ENCODE data around the gene CX3CL1. TPM values are rescaled to one million over a fixed set of nuclear protein-coding genes. Genes with fewer than 3 reads are reported as not detected.
"Not testable (repeated sequence)": the region's sequence is repeated elsewhere in the genome, so short reads cannot be mapped to it uniquely, and the experiment has no call there.

The CX3CL1 gene
- total RNA-seq (2014; rRNA removed; shearing (Covaris generic)) = 0.67 and 2.1 TPM in 2 replicates

- H3K27me3 ChIP-seq (ENCODE audit: control insufficient read depth, insufficient read depth, low read length) = no peaks in the 10 kb centered on the region
- H3K4me3 ChIP-seq (ENCODE audit: insufficient read depth, low read depth, low read length) = peak within 1 kb of the TSS; percentile 16; the same call in 1 of the 2 replicates
- peak; percentile 93 for DNase-seq
- H3K36me3 ChIP-seq (replicated peaks; ENCODE audit: control insufficient read depth, insufficient read depth, low read length) = no peaks in the 10 kb centered on the region
Observed at GRCh38 chr16:57372372-57373116, at the start of gene CX3CL1. CX3CL1 (plus strand) TSS chr16:57372490; CDS start chr16:57372569, 79 bp downstream.

GRCh38 chr16:57324749-57325148 lies 47.5 kb upstream of the CX3CL1 start:
- no peaks in the 10 kb centered on the region for H3K27me3 ChIP-seq (ENCODE audit: control insufficient read depth, insufficient read depth, low read length)
- H3K4me3 ChIP-seq (ENCODE audit: insufficient read depth, low read depth, low read length) = no peak overlapping the region
- H3K36me3 ChIP-seq (replicated peaks; ENCODE audit: control insufficient read depth, insufficient read depth, low read length) = no peaks in the 10 kb centered on the region
- DNase-seq = no peak

- Histone ChIP-seq H3K4me3 (ENCODE audit: insufficient read depth, low read depth, low read length) (no peak overlapping the region), H3K36me3 (replicated peaks; ENCODE audit: control insufficient read depth, insufficient read depth, low read length) (no peaks in the 10 kb centered on the region), H3K27me3 (ENCODE audit: control insufficient read depth, insufficient read depth, low read length) (no peaks in the 10 kb centered on the region)
- DNase-seq = no peak
Observed at GRCh38 chr16:57325458-57325857, 46.8 kb upstream of the CX3CL1 start.

DNA sequence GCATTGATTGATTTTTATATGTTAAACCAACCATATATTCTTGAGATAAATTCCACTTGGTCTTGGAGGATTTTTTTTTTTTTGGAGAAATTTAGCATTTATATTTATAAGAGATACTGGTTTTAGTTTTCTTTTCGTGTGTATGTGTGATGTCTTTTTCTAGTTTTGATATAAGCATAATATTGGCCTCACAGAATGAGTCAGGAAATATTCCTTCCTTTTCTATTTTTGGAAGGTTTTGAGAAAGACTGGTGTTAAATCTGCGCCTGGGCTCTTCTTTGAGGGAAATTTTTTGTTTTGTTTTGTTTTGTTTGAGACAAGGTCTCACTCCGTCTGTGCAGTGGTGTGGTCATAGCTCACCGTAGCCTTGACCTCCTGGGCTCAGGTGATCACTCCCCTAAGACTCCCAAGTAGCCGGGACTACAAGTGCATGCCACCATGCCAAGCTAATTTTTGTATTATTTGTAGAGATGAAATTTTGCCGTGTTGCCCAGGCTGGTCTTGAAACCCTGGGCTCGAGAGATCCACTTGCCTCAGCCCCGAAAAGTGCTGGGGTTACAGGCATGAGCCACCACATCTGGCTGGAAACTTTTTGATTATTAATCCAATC lies 42.5 kb upstream of the CX3CL1 start:
- DNase-seq = no peak
- Histone ChIP-seq H3K27me3 (ENCODE audit: control insufficient read depth, insufficient read depth, low read length) (no peaks in the 10 kb centered on the region), H3K36me3 (replicated peaks; ENCODE audit: control insufficient read depth, insufficient read depth, low read length) (no peaks in the 10 kb centered on the region), H3K4me3 (ENCODE audit: insufficient read depth, low read depth, low read length) (no peak overlapping the region)

DNA sequence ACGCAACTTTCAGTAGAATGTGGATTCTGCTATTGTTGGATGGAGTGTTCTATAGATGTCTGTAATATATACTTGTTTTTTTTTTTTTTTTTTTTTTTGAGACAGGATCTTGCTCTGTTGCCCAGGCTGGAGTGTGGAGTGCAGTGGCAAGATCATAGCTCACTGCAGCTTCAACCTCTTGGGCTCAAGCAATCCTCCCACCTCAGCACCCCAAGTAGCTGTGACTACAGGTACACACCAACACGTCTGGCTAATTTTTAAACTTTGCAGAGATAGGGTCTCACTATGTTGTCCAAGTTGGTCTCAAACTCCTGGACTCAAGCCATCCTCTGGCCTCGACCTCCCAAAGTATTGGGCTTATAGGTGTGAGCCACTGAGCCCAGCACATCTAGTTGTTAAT lies 40.9 kb upstream of the CX3CL1 start:
- Histone ChIP-seq H3K4me3 (ENCODE audit: insufficient read depth, low read depth, low read length) (no peak overlapping the region), H3K27me3 (ENCODE audit: control insufficient read depth, insufficient read depth, low read length) (no peaks in the 10 kb centered on the region), H3K36me3 (replicated peaks; ENCODE audit: control insufficient read depth, insufficient read depth, low read length) (no peaks in the 10 kb centered on the region)
- no peak for DNase-seq

DNA sequence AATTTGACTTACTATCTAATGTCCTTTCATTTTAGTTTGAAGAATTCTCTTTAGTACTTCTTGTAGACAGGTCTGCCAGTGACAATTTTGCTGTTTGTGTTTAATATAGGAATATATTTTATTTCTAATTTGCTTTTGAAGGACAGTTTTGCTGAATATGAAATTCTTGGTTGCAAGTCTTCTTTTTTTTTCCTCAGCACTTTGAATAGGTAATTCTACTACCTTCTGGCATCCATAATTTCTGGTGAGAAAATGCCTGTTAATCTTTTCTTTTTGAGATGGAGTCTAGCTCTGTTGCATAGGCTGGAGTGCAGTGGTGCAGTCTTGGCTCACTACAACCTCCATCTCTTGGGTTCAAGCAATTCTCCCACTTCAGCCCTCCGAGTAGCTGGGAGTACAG lies 38.9 kb upstream of the CX3CL1 start:
- no peak for DNase-seq
- Histone ChIP-seq H3K4me3 (ENCODE audit: insufficient read depth, low read depth, low read length) (no peak overlapping the region), H3K36me3 (replicated peaks; ENCODE audit: control insufficient read depth, insufficient read depth, low read length) (no peaks in the 10 kb centered on the region), H3K27me3 (ENCODE audit: control insufficient read depth, insufficient read depth, low read length) (no peaks in the 10 kb centered on the region)

GRCh38 chr16:57335366-57335765 lies 36.9 kb upstream of the CX3CL1 start:
- Histone ChIP-seq H3K4me3 (ENCODE audit: insufficient read depth, low read depth, low read length) (no peak overlapping the region), H3K27me3 (ENCODE audit: control insufficient read depth, insufficient read depth, low read length) (no peaks in the 10 kb centered on the region), H3K36me3 (replicated peaks; ENCODE audit: control insufficient read depth, insufficient read depth, low read length) (no peaks in the 10 kb centered on the region)
- DNase-seq = no peak

- Histone ChIP-seq H3K27me3 (ENCODE audit: control insufficient read depth, insufficient read depth, low read length) (no peaks in the 10 kb centered on the region), H3K4me3 (ENCODE audit: insufficient read depth, low read depth, low read length) (no peak overlapping the region), H3K36me3 (replicated peaks; ENCODE audit: control insufficient read depth, insufficient read depth, low read length) (no peaks in the 10 kb centered on the region)
- DNase-seq = no peak
Observed at GRCh38 chr16:57341062-57341440, 31.2 kb upstream of the CX3CL1 start.

GRCh38 chr16:57341441-57342303 lies 30.6 kb upstream of the CX3CL1 start:
- Histone ChIP-seq H3K36me3 (replicated peaks; ENCODE audit: control insufficient read depth, insufficient read depth, low read length) (no peaks in the 10 kb centered on the region), H3K27me3 (ENCODE audit: control insufficient read depth, insufficient read depth, low read length) (no peaks in the 10 kb centered on the region), H3K4me3 (ENCODE audit: insufficient read depth, low read depth, low read length) (no peak overlapping the region)
- no peak for DNase-seq

GRCh38 chr16:57342606-57343005 lies 29.7 kb upstream of the CX3CL1 start:
- H3K4me3 ChIP-seq (ENCODE audit: insufficient read depth, low read depth, low read length); DNase-seq; H3K27me3 ChIP-seq (ENCODE audit: control insufficient read depth, insufficient read depth, low read length); H3K36me3 ChIP-seq (replicated peaks; ENCODE audit: control insufficient read depth, insufficient read depth, low read length): not testable (repeated sequence)

- Histone ChIP-seq H3K27me3 (ENCODE audit: control insufficient read depth, insufficient read depth, low read length) (no peaks in the 10 kb centered on the region), H3K36me3 (replicated peaks; ENCODE audit: control insufficient read depth, insufficient read depth, low read length) (no peaks in the 10 kb centered on the region), H3K4me3 (ENCODE audit: insufficient read depth, low read depth, low read length) (no peak overlapping the region)
- no peak for DNase-seq
Observed at GRCh38 chr16:57343221-57343620, 29.1 kb upstream of the CX3CL1 start.

- DNase-seq; H3K27me3 ChIP-seq (ENCODE audit: control insufficient read depth, insufficient read depth, low read length); H3K36me3 ChIP-seq (replicated peaks; ENCODE audit: control insufficient read depth, insufficient read depth, low read length); H3K4me3 ChIP-seq (ENCODE audit: insufficient read depth, low read depth, low read length): not testable (repeated sequence)
Observed at GRCh38 chr16:57344094-57344493, 28.2 kb upstream of the CX3CL1 start.

- DNase-seq = no peak
- no peak overlapping the region for H3K4me3 ChIP-seq (ENCODE audit: insufficient read depth, low read depth, low read length)
- H3K36me3 ChIP-seq (replicated peaks; ENCODE audit: control insufficient read depth, insufficient read depth, low read length) = no peaks in the 10 kb centered on the region
- H3K27me3 ChIP-seq (ENCODE audit: control insufficient read depth, insufficient read depth, low read length) = no peaks in the 10 kb centered on the region; the same call in 1 of the 2 replicates
Observed at GRCh38 chr16:57345021-57345420, 27.3 kb upstream of the CX3CL1 start.

GRCh38 chr16:57345666-57346204 lies 26.6 kb upstream of the CX3CL1 start:
- Histone ChIP-seq H3K36me3 (replicated peaks; ENCODE audit: control insufficient read depth, insufficient read depth, low read length) (no peaks in the 10 kb centered on the region), H3K4me3 (ENCODE audit: insufficient read depth, low read depth, low read length) (no peak overlapping the region), H3K27me3 (ENCODE audit: control insufficient read depth, insufficient read depth, low read length) (no peaks in the 10 kb centered on the region; the same call in 1 of the 2 replicates)
- no peak for DNase-seq

Measured in H7 (cell line).